HEK293 (cell line): ENCODE data around the gene RCOR1.

Experiments used
- CTCF ChIA-PET: fragments of 350-600 bp; formaldehyde crosslinking; extraction: SDS; loops from one replicate; lab custom pipeline; 2021; ENCODE audit warnings: antibody characterized with exemption; lab: Yijun Ruan, JAX
- POLR2A ChIA-PET: fragments of 300-600 bp; formaldehyde crosslinking; extraction: SDS; loops from one replicate; lab custom pipeline; 2020; ENCODE audit warnings: antibody characterized with exemption, inconsistent platforms; lab: Yijun Ruan, JAX
- H3K27ac ChIP-seq: fragments of 200-500 bp; sonication (Bioruptor generic); 2 replicates; pipeline ENCODE4 v1.5.1; 2014; ENCODE audit warnings: low read depth, low read length, control low read depth, inconsistent platforms; ENCODE audit errors: extremely low read depth
- H3K36me3 ChIP-seq, 2 experiments: fragments of 200-500 bp in 1 of 2; sonication (Bioruptor generic) in 1 of 2; 1 replicate in 1 of 2; 2 replicates in 1 of 2; pipeline ENCODE4 v1.5.1; 2014 to 2017; ENCODE audit warnings: inconsistent platforms in 2 of 2, low read length in 2 of 2; ENCODE audit not compliant: control insufficient read depth in 2 of 2, insufficient read depth in 1 of 2
- H3K4me1 ChIP-seq: fragments of 200-500 bp; sonication (Bioruptor generic); 2 replicates; pipeline ENCODE4 v1.5.1; 2014; ENCODE audit warnings: mild to moderate bottlenecking, low read length, inconsistent platforms; ENCODE audit not compliant: control insufficient read depth, insufficient read depth
- H3K4me3 ChIP-seq: 2 replicates; pipeline ENCODE4 v1.5.1; 2011; ENCODE audit warnings: low read depth, mild to moderate bottlenecking, control low read depth, low read length, moderate library complexity
- H3K9me3 ChIP-seq: fragments of 200-500 bp; sonication (Bioruptor generic); 2 replicates; pipeline ENCODE4 v1.5.1; 2014; ENCODE audit warnings: low read depth, low read length, inconsistent platforms; ENCODE audit not compliant: control insufficient read depth, insufficient read depth
- GLIS1 ChIP-seq: fragments of 450-650 bp; formaldehyde crosslinking; IDR thresholded peaks from 2 replicates; pipeline ENCODE4 v1.5.1; 2016; ENCODE audit warnings: missing biosample characterization, missing genetic modification characterization
- GLIS2 ChIP-seq: fragments of 450-650 bp; formaldehyde crosslinking; IDR thresholded peaks from 2 replicates; pipeline ENCODE4 v1.5.1; 2016; ENCODE audit warnings: missing biosample characterization, missing genetic modification characterization
- KLF7 ChIP-seq: fragments of 450-650 bp; formaldehyde crosslinking; IDR thresholded peaks from 2 replicates; pipeline ENCODE4 v1.5.1; 2016; ENCODE audit warnings: missing biosample characterization, missing genetic modification characterization, borderline replicate concordance
- PRDM4 ChIP-seq: fragments of 450-650 bp; formaldehyde crosslinking; IDR thresholded peaks from 2 replicates; pipeline ENCODE4 v1.5.1; 2017; ENCODE audit warnings: missing biosample characterization, missing genetic modification characterization
- ZBTB11 ChIP-seq: fragments of 450-650 bp; formaldehyde crosslinking; conservative IDR thresholded peaks from 2 replicates; pipeline ENCODE4 v1.5.1; 2016; ENCODE audit warnings: low read depth, missing biosample characterization, missing genetic modification characterization
- ZBTB20 ChIP-seq: fragments of 450-650 bp; formaldehyde crosslinking; IDR thresholded peaks from 2 replicates; pipeline ENCODE4 v1.5.1; 2016; ENCODE audit warnings: missing biosample characterization, missing genetic modification characterization
- ZBTB7A ChIP-seq: fragments of 450-650 bp; formaldehyde crosslinking; IDR thresholded peaks from 2 replicates; pipeline ENCODE4 v1.5.1; 2016; ENCODE audit warnings: low read depth, missing biosample characterization, missing genetic modification characterization
- ZNF112 ChIP-seq: fragments of 450-650 bp; formaldehyde crosslinking; IDR thresholded peaks from 2 replicates; pipeline ENCODE4 v1.5.0; 2017; ENCODE audit warnings: missing biosample characterization, missing genetic modification characterization
- ZNF335 ChIP-seq: fragments of 450-650 bp; formaldehyde crosslinking; conservative IDR thresholded peaks from 2 replicates; pipeline ENCODE4 v1.5.1; 2016; ENCODE audit warnings: missing biosample characterization, missing genetic modification characterization
- ZNF423 ChIP-seq: fragments of 450-650 bp; formaldehyde crosslinking; IDR thresholded peaks from 2 replicates; pipeline ENCODE4 v1.5.1; 2016; ENCODE audit warnings: missing biosample characterization, missing genetic modification characterization
- ZNF473 ChIP-seq: fragments of 450-650 bp; formaldehyde crosslinking; IDR thresholded peaks from 2 replicates; pipeline ENCODE4 v1.5.1; 2017; ENCODE audit warnings: missing biosample characterization, missing genetic modification characterization
- ZNF513 ChIP-seq: fragments of 450-650 bp; IDR thresholded peaks from 2 replicates; pipeline ENCODE4 v1.5.1; 2018; ENCODE audit warnings: missing biosample characterization, missing genetic modification characterization

The RCOR1 gene

GRCh38 chr14:102591372-102591943 is 991 bp upstream of the RCOR1 start:
- no peaks in the 10 kb centered on the region; a peak in 1 of 3 replicates for H3K36me3 ChIP-seq
- H3K27ac ChIP-seq: peak overlapping the region; percentile 96
- no peaks in the 10 kb centered on the region; the same call in 1 of the 2 replicates for H3K4me1 ChIP-seq
- H3K9me3 ChIP-seq: no peaks in the 10 kb centered on the region
- CTCF ChIA-PET: interaction anchor here (1.3 kb wide), 1 partner anchor 67 kb away, joined by 4 read pairs; no protein-coding TSS in a partner anchor
- H3K4me3 ChIP-seq: peak overlapping the region; percentile 78
- POLR2A ChIA-PET: interaction anchor here (0.6 to 2.3 kb wide), 4 partner anchors 20 to 830 kb away, joined by 3 to 11 read pairs (median 3); no protein-coding TSS in a partner anchor
- TF ChIP-seq ZBTB7A (tag by site-specific recombination): 0 out of 2 replicates have a peak, but pooled peaks have one; percentile 40
- peak; percentile 85 for TF ChIP-seq ZNF335 (tag by site-specific recombination)
- no peak for TF ChIP-seq KLF7
- TF ChIP-seq ZBTB20 (tag by site-specific recombination): peak; percentile 56; the same call in 1 of the 2 replicates
- TF ChIP-seq GLIS1: peak; percentile 98
- TF ChIP-seq ZNF423 (tag by site-specific recombination): peak; percentile 38; the same call in 1 of the 2 replicates
- TF ChIP-seq GLIS2 (tag by site-specific recombination): peak; percentile 73
- no peak for TF ChIP-seq ZNF513 (tag by site-specific recombination)
- no peak for TF ChIP-seq ZNF112 (tag by site-specific recombination)
- TF ChIP-seq ZBTB11 (tag by site-specific recombination): peak; percentile 55

- ChIA-PET CTCF (no interaction called here), POLR2A (interaction anchor here (2.3 kb wide), 1 partner anchor 69 kb away, joined by 11 read pairs; no protein-coding TSS in a partner anchor)
- H3K4me1 ChIP-seq: no peaks in the 10 kb centered on the region; the same call in 1 of the 2 replicates
- H3K27ac ChIP-seq: peak overlapping the region; percentile 80
- H3K9me3 ChIP-seq: no peaks in the 10 kb centered on the region
- H3K36me3 ChIP-seq: peaks cover 0 to 4% of the 10 kb centered on the region in 2 experiments; a peak in 1 of 3 replicates
- H3K4me3 ChIP-seq: peak overlapping the region; percentile 89
- TF ChIP-seq ZNF473 (tag by site-specific recombination) (no peak), PRDM4 (tag by site-specific recombination) (no peak)
Observed at GRCh38 chr14:102592763-102593060, 263 bp downstream of the RCOR1 start.
